Measurements from ENCODE around the gene PPP4C.
"Not testable (repeated sequence)": the region's sequence is repeated elsewhere in the genome, so short reads cannot be mapped to it uniquely, and the experiment has no call there.

Gene PPP4C

GRCh38 chr16:30075503-30076275 lies at the start of gene PPP4C:
PPP4C (plus strand) TSS chr16:30075994; CDS start chr16:30076378, 384 bp downstream.
- no peak for DNase-seq

DNA sequence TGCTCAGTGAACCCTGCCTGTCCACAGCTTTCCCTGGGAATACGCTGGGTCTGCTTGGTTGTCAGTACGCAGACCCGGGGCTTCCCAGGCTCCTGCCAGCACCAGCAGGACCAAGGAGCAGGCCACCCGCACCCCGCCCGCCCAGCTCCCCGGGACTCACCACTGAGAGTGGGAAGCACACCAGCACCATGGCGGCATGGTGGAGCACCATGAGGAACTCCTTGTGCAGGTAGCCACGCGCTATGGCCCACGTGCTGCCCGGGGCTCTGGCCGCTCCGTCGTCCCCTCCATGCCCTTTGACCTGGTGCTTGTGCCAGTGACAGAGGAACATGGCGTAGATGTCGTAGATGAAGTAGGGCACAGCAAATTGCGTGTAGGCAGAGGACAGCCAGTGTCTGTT lies 49.3 kb upstream of the PPP4C start:
- no peak for DNase-seq

DNA sequence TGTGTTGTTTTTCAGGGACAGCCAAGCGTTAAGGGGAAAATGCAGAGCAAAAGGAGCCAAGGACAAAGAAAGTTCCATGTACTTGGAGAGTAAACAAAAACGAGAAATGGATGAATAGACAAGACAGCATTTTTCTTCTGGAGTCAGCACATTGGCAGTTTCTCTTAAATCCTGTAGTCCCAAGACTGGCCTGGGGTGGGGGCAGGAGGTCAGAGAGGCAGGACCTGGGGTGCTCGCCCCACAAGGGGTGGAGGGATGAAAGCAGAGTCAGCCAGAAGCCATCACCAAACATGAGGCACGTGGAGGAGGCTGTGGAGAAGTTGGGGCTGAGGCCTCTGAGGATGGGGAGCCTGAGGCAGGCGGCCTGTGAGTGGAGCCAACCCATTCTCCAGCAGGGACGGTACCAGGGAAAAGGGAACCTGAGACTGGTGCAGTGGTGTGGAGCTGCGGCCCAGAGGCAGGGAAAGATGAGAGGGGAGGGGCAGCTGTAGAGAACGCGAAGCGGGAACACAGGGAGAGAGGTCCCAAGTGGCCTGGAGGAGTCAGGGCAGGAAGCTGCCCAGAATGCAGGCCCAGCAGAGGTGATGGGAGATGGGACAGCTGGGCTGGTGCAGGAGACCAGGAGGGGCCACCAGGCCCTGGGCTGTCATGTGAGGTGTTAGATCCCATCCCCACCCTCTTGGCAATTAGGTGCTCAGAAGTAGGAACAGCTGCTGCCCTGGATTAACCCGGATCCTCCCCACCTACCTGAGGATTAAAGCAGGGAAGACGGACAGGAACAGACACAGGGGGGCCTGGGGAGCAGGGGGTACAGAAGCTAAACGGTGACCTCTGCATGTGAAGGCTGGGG lies 48.0 kb upstream of the PPP4C start:
- no peak for DNase-seq

DNA sequence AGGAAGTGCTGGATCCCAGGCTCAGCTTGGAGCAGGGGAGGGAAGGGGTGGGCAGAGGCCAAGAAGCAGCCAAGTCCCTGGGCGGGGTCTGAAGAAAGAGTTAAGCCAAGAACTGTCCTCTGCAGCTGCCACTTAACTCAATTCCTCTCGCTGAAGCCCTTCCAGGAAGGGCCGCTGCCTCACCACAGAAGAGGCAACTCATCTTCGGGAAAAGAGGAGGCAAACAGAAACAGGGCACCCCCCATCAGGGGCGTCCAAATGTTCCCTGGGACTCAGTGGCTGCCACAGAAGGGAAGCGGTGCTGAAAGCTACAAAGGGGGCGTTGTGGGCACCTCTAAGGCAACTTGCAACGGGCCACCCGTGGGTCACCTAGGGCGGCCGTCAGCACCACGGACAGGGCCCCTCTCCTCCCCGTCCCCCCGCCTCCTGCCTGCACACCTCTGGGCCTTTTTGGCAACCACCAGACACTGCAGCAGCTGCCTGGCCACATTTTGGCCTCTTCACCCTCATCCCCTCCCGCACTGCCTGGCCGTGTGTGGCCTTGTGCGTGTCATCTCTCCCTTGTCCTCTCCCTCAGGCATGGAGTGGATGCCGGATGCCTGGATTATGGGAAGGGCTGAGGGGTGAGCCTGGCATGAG lies 47.2 kb upstream of the PPP4C start:
- DNase-seq: no peak

GRCh38 chr16:30030011-30030685 lies 45.6 kb upstream of the PPP4C start:
- DNase-seq: no peak

DNA sequence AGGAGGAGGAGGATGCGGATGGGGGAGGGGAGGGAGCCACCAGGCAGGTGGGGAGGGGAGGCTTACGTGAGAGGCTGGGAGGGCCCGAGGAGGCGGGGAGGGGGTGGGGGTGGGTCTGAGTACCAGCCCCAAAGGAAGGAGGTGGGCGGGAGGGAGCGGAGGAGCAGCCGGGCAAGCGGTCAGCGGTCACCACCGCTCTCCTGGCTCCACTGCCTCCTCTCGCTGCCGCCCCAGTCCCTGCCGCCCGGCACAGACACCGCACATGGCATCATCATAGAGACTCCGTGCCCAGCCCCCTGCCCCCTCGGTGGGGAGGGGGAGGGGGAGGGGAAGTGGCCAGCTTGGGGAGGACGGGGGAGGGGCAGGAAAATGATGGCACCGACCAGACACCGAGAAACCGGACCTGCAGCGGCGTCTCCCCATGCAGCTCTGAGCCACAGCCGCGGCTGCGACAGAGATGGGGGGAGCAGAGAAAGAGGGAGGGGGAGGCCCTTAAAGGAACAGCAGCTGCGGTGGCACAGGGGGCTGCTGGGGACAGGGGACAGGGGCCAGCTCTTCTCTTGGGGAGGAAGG lies 44.9 kb upstream of the PPP4C start, which contains the start of gene TLCD3B:
TLCD3B (minus strand) TSS at position 431 of the 573 bp plus-strand sequence. CDS start 744 bp downstream, outside the sequence.
- no peak for DNase-seq

- DNase-seq: no peak
Measured at GRCh38 chr16:30031477-30031918, 44.3 kb upstream of the PPP4C start.

GRCh38 chr16:30032083-30032819 lies 43.5 kb upstream of the PPP4C start:
- DNase-seq: no peak

DNA sequence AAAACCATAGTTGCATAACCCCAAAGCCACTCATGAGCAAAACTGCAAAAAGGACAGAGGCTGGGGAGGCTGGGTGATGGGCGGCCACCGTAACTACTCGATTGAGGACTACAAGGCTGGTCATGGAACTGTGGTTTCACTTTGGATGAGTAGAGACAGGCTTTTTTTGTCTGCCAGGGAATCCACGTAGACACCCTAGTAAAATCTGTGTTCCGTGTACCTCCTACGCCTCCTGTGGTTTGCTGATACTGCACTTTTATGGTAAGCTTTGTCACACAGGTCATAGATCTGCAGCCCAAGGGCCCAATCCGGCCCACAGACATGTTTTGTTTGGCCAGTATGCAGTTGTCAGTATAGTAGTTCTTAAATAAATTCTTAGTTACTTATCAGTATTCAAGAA lies 42.5 kb upstream of the PPP4C start:
- DNase-seq: no peak

- no peak for DNase-seq
Measured at GRCh38 chr16:30040221-30040620, 35.6 kb upstream of the PPP4C start.

- not testable (repeated sequence) for DNase-seq
Measured at GRCh38 chr16:30040690-30041089, 35.1 kb upstream of the PPP4C start.

DNA sequence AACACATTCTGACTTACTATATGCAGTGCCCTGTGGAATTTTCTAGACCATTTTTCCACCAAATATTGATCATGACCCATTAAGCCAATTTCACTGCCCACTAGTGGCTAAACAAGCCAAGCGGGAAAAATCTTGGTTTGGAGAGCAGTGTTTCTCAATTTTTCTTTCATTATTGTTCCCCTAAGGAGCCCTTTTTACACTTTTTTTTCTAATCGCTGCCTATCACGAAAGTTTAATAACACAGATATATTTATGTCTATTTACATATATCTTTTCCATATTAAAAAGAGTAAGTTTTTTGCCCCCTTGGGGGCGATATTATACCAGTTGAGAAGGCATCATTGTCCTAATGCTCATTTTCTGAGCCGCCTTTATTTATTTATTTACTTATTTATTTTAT lies 34.0 kb upstream of the PPP4C start:
- no peak for DNase-seq

DNA sequence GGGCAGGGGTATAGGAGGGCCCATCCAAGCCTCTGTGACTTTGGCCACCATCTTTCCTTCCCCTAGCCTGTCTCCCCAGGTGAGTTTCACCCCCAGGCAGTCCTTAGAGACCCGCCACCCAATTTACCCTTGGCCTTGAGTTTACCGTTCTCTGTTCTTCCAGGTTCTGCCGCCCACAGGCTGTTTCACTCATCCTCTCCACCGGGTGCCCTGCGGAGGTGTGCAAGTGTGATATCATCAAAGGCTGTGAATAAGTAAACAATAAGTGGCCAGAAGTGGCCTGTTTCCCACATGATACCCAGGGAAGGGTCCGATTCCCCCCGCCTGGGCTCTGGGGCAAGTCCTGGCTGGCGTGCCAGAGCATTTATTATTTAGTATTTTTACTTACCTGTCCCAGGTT lies 29.6 kb upstream of the PPP4C start:
- DNase-seq: no peak

GRCh38 chr16:30046588-30046987 lies 29.2 kb upstream of the PPP4C start:
- DNase-seq: no peak

DNA sequence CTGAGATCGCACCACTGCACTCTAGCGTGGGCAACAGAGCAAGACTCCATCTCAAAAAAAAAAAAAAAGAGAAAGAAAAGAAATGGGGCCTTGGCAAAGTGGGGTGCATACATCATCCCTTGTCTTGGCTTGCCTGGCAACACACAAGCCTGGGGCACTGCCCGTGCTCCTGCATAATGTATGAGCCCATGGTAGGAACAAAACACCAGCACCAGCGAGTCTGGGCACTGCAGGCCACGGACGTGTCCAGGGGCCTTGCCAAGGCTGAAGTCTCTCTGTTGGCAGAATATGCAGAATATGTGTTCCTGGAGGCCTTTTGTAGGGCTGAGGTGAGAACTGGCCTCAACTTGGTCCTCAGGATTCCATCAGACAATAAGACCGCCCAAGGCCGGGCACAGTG lies 25.9 kb upstream of the PPP4C start:
- DNase-seq: no peak

GRCh38 chr16:30051518-30051917 lies 24.3 kb upstream of the PPP4C start:
- no peak for DNase-seq

DNA sequence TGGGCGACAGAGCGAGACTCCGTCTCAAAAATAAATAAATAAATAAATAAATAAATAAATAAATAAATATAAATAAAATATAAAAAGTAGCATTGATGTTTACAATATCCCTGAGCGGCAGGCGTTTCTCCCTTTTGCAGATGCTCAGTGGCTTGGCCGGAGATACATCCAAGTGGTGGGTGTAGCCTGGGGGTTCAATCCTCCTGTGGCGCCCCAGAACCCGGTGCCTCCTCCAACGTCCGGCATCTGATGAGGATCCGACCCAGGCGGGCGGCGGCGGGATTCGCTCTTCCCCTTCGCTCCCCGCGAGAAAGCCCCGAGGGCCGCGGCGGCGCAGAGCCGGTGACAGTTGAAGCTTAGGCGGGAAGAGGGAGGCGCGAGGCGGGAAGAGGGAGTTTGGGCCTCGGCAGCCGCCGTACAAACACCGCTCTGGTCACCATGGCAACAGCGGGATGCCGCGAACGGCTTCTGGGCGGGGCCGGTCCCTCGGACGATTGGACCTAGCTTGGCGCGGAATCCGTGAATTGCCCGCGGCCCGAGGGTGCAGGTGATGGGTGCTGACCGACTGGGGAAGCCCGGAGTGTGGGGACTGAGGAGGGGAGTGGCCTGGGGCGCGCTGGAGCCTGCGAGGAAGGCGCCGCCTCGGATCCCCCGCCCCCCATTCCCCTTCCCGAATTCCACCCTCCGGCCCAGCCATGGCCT lies 23.0 kb upstream of the PPP4C start:
- DNase-seq: no peak

GRCh38 chr16:30053376-30054015 lies 22.3 kb upstream of the PPP4C start:
- DNase-seq: no peak

- DNase-seq: no peak
Measured at GRCh38 chr16:30054451-30054850, 21.3 kb upstream of the PPP4C start.

GRCh38 chr16:30054959-30055553 lies 20.7 kb upstream of the PPP4C start:
- DNase-seq: no peak

All from cortex of kidney (tissue), 1 donor.